GM19240 (cell line): ENCODE measurements around the gene PNPLA3.

Source experiments
- DNase-seq: peaks from one replicate; pipeline ENCODE4 v3.0.0; 2011; ENCODE audit warnings: low spot score; ENCODE audit not compliant: insufficient read length

The PNPLA3 gene

DNA sequence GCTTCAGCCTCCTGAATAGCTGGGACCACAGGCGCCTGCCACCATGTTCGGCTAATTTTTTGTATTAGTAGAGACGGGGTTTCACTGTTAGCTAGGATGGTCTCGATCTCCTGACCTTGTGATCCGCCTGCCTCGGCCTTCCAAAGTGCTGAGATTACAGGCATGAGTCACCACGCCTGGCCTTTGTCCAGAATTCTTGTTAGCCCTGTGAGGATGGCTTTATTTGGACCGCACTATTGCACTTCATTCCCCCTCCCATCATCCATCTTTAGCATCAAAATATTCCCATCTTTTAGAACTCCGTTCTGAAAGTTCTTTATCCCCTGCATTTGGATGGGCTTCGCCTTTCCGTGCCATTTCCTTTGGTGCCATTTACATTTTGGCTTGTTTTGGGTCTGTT, 34.3 kb downstream of the PNPLA3 start:
- DNase-seq: no peak

DNA sequence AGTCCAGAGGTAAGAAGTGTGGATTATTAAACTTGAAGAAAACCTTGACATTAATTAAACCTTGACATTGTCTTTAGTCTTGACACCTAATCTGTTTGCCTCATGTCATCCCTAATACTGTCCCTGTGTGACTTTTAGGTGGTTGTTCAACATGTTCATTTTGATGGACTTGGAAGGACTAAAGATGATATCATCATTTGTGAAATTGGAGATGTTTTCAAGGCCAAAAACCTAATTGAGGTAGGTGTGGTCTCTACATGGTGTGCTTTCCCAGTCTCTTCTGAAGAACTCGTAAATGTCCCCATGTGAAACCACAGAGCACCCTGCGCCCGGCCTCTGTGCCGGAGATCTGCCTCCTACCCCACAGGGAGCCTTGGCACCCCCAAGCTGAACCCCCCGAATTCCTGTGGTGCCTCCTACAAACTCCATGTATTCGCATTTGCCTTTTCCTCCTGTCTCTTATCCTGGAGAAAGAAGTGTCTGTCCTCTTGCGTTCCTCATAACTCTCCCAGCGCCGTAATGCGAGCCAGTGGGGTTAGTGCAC, 40.8 kb downstream of the PNPLA3 start:
- no peak for DNase-seq

GRCh38 chr22:43967069-43967468, 43.5 kb downstream of the PNPLA3 start:
- DNase-seq: no peak

GRCh38 chr22:43968614-43969013, 45.0 kb downstream of the PNPLA3 start:
- no peak for DNase-seq

DNA sequence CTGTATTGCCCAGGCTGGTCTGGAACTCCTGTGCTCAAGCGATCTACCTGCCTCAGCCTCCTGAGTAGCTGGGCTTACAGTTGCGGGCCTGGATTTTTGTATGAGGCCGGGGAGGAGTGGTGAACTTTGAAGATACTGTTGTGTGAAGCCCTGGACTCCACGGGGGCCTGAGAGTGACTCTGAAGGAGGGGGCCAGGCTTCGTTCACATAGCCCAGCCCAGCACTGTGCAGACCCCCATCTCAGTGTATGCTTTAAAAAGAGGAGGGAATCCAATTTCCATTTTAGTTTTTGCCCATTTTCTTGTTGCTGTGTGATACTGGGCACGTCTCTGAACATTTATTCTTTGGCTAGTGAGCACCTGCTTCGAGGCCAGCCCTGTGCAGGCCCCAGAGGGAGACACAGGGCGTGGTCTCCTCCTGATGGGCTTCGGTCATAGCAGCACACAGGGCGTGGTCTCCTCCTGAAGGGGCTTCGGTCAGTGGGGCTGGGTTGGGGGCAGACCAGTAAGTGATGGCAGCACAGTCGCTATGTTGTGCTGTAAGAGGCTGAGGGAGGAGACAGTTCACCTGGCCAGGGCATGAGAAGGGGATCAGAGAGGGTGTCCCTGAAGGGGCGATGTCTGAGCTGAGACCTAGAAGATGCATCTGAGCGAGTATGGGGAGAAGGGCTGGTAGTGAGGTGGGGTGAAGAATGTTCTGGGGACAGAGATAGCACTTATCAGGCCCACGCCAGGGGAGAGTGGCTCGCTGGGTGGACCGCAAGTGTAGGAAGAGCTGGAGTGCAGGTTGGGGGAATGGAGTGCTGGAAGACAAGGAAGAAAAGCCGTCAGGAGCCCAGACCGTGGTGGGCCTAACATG, 45.6 kb downstream of the PNPLA3 start:
- DNase-seq: no peak

GRCh38 chr22:43969989-43970755, 46.6 kb downstream of the PNPLA3 start:
- DNase-seq: no peak

- no peak for DNase-seq
Measured at GRCh38 chr22:43971112-43971511, 47.5 kb downstream of the PNPLA3 start.

DNA sequence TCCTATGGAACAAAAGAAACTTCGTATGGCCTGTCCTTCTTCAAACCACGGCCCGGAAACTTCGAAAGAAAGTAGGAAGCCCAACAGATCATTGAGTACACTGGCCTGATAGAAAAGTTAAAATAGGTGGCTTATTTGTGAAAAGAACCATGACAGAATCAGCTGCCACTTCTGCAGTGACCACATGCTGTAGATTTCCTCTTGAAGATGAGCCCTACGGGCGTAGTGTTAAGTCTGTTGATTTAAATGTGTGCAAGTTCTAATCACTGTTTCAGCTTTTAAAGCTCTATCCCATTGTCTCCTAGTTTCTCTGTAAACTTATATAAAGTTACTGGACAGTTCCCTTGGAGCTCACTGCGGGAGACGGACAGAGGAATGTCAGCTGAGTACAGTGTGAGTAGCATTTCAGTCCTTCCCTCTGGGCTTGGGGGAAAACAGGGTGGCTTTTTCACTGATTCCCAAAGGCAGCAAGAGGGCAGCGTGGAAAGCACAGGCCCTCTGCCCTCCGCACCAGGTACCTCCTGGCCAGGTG, 49.4 kb downstream of the PNPLA3 start:
- DNase-seq: no peak

DNA sequence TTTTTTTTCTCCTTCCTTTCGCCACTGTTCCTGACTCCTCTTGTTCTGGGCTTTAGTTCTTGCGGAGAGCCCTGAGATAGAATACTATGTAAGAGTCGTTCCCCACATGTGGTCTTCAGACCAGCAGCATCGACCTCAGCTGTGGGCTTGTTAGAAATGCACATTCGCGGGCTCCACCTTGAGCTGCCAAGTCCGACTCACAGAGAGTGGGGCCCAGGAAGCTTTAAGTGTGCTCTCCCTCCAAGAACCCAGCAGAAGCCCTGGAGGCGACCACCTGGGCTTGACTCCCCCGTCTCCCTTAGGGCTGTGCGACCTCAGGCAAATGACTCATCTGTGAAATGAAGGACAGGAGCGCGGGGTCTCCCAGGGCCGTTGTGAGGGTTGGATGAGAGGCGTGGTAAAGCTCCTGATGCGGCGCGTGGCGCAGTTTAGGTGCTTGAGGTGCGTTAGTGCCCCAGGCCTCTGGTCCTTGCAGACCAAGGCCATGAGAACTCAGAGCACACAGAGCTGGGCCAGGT, 50.5 kb downstream of the PNPLA3 start:
- DNase-seq: no peak

GRCh38 chr22:43975041-43975440, 51.4 kb downstream of the PNPLA3 start:
- DNase-seq: no peak

DNA sequence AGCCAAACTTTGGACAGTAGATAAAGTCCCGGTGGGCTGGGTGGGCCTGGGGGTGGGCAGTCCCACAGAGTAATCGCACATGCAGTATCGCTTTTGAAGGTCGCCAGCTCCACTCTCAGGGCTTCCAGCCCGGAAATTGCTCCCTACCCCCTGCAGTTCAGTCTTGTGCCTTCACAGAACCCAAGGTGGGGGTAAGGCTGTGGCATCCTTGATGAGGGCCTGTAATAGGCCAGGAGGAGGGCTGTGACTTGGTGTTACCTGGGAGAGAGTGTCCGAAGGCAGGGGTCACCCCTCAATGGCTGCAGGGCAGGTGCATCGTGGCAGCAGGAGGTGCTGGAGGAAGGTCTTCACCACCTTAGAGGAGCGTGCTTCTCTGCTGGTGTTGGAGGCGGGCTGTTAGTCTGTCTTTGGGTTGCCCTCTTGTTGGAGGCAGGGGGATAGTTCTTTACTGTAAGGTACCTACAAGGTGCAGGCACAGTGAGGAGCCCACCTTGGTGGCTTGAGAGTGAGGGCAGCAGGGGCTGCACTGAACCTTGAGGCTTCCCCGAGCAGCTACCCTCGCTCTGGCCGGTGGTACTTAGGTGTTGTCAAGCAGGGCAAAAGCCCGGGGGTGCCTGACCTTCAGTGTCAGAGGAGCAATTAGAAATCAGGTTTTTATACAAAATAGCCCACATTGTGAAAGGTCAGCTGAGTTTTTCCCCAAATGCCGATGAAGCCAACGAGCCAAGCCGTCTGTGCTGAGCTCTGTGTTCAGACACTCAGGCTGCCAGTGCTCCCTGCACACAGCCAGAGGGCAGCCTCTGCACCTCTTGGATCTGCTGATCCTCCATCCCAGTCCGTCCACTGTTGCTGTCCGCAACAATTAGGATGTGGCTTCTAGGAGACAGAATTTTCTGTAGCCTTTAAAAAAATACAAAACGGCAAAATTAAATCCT, 53.5 kb downstream of the PNPLA3 start:
- no peak for DNase-seq

- DNase-seq: no peak
Measured at GRCh38 chr22:43978558-43978957, 55.0 kb downstream of the PNPLA3 start.

DNA sequence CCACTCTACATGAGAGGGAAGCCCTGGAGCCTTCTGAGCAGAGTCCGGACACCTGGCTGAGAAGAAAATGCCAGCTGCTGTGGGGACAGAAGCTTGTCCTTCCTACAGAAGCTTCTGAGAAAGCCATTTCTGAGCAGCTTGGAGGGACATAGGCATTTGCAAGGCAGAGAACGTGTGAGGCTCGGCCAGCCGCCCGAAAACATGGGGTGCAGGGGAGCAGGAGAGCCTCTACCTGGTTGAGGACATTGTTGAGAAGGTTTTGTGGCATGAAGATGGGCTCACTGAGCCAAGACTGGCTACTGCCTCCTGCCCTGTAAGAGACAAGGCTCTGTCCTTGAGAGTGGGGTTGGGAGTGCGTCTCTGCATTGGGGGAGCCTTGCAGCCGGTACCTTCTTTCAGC, 57.0 kb downstream of the PNPLA3 start:
- no peak for DNase-seq

DNA sequence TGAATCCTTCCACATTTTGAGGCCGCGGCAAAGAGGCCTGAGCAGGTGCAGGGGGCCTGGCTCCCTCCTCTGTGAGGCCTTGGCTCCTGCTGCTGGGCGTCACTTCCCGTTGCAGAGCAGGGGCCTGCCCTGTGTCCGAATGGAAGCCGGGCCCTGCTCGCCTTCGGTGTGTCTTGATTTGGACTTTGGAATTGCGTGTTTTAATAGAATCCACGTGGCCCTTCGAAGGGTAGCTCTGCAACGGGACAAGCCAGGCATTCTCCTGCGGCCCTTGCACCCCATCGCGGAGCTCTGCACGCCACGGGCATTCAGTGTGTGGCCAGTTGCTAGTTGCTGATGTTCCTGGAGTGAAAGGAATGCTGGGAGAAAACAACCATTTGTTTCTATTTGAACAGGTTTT, 57.4 kb downstream of the PNPLA3 start:
- DNase-seq: no peak

GRCh38 chr22:43983808-43984207, 60.2 kb downstream of the PNPLA3 start:
- no peak for DNase-seq

DNA sequence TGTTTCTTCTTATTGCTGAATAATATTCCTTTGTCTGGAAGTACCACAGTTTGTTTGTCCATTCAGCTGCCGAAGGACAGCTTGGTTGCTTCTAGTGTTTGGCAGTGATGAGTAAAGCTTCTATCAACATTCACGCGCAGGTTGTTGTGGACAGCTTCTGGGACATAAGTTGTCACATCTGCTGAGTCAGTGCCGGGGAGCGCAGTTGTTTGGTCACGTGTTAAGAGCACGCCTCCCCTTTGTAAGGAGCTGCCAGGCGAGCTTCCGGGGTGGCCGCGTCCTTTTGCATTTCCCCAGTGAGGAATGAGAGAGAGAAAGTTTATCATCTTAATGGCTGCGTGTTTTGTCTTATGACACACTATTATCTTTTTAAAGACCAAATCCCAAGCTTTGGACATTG, 61.9 kb downstream of the PNPLA3 start:
- DNase-seq: no peak

GRCh38 chr22:43988116-43988820, 64.7 kb downstream of the PNPLA3 start:
- no peak for DNase-seq

DNA sequence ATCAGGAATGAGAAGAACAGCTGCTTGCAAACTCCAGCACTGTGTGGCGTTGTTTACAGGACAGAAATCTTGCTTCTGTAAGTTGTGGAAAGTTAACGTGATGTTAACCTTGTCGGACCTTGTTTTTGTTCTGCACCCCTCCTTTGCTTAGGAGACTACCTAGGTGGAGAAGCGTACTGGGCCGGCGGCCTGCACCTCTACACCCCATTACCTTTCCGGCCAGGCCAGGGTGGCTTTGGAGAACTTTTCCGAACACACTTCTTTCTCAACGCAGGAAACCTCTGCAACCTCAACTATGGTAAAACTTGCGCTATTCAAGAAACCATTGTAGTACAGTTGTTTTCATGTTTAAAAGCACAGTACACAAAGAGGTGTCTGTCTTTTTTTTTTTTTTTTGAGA, 65.4 kb downstream of the PNPLA3 start:
- no peak for DNase-seq

- no peak for DNase-seq
Measured at GRCh38 chr22:43990044-43990443, 66.4 kb downstream of the PNPLA3 start.

- no peak for DNase-seq
Measured at GRCh38 chr22:43991316-43992020, 67.9 kb downstream of the PNPLA3 start.
